Fibroblast of lung (primary cell): ENCODE data around the gene TENM3. TPM values are rescaled to one million over a fixed set of nuclear protein-coding genes. Genes with fewer than 3 reads are reported as not detected.

Experiments
- DNase-seq, 2 donors: peaks; one replicate each; pipeline versions ENCODE4 v3.0.0 to v3.0.0-alpha.2; 2010; ENCODE audit warnings: low read depth in 2 of 2
- H2AFZ ChIP-seq: 2 replicates; pipeline ENCODE4 v1.5.1; 2012; ENCODE audit warnings: low read length, control low read depth, inconsistent platforms
- H3K27ac ChIP-seq: 2 replicates; pipeline ENCODE4 v1.5.1; 2011; ENCODE audit warnings: low read length, control low read depth; ENCODE audit not compliant: insufficient read depth
- H3K27me3 ChIP-seq: 2 replicates; pipeline ENCODE4 v1.5.1; 2011; ENCODE audit warnings: mild to moderate bottlenecking, low read length; ENCODE audit not compliant: control insufficient read depth, insufficient read depth
- H3K36me3 ChIP-seq: 2 replicates; pipeline ENCODE4 v1.5.1; 2011; ENCODE audit warnings: low read length; ENCODE audit not compliant: control insufficient read depth, insufficient read depth
- H3K4me1 ChIP-seq: 2 replicates; pipeline ENCODE4 v1.5.1; 2011; ENCODE audit warnings: low read length; ENCODE audit not compliant: control insufficient read depth, insufficient read depth; ENCODE audit errors: extremely low read depth
- H3K4me2 ChIP-seq: 2 replicates; pipeline ENCODE4 v1.5.1; 2011; ENCODE audit warnings: low read length, control low read depth; ENCODE audit not compliant: insufficient read depth; ENCODE audit errors: extremely low read depth
- H3K4me3 ChIP-seq, 4 experiments: fragments of 200-600 bp in 1 of 4; sonication (generic) in 1 of 4; replicated peaks in 1 of 4; 2 replicates each; pipeline ENCODE4 v1.5.1; 2011 to 2016; ENCODE audit warnings: low read length in 4 of 4, low read depth in 3 of 4, mild to moderate bottlenecking in 3 of 4, control low read depth in 2 of 4, inconsistent platforms in 1 of 4, mixed read lengths in 1 of 4; ENCODE audit not compliant: insufficient read depth in 1 of 4; ENCODE audit errors: control extremely low read depth in 1 of 4
- H3K79me2 ChIP-seq: 2 replicates; pipeline ENCODE4 v1.5.1; 2012; ENCODE audit warnings: mild to moderate bottlenecking, low read length, inconsistent platforms; ENCODE audit not compliant: control insufficient read depth, insufficient read depth
- H3K9ac ChIP-seq: 2 replicates; pipeline ENCODE4 v1.5.1; 2011; ENCODE audit warnings: mild to moderate bottlenecking, low read length, control low read depth; ENCODE audit not compliant: insufficient read depth
- H3K9me3 ChIP-seq: 2 replicates; pipeline ENCODE4 v1.5.1; 2012; ENCODE audit warnings: low read depth, low read length; ENCODE audit not compliant: control insufficient read depth, insufficient read depth
- H4K20me1 ChIP-seq: 2 replicates; pipeline ENCODE4 v1.5.1; 2011; ENCODE audit warnings: low read length; ENCODE audit not compliant: control insufficient read depth, insufficient read depth; ENCODE audit errors: extremely low read depth
- EZH2 ChIP-seq: IDR thresholded peaks from 2 replicates; pipeline ENCODE4 v1.5.1; 2012; ENCODE audit warnings: low read length, control low read depth, mild to moderate bottlenecking; ENCODE audit errors: missing control alignments
- polyA plus RNA-seq, 2 donors: library from polyadenylated mRNA; depleted of rRNA in 1 of 2; stranded (reverse) in 1 of 2; unstranded in 1 of 2; fragments of >200 nt; gene quantifications; 2 replicates each; pipeline ENCODE4 v1.2.1, GENCODE V29; 2011 to 2012; ENCODE audit warnings: missing spikeins in 1 of 2
- total RNA-seq: library from RNA; depleted of rRNA; stranded (reverse); fragments of >200 nt; gene quantifications from 2 replicates; pipeline ENCODE4 v1.2.1, GENCODE V29; 2014
- TF ChIP-seq, protein P1 (sequence below), 2 donors: IDR thresholded peaks in 1 of 2; conservative IDR thresholded peaks in 1 of 2; 1 replicate in 1 of 2; 2 replicates in 1 of 2; pipeline ENCODE4 v1.5.1; 2011 to 2012; ENCODE audit warnings: low read length in 2 of 2, control low read depth in 1 of 2, inconsistent platforms in 1 of 2, low read depth in 1 of 2, mild to moderate bottlenecking in 1 of 2

Gene TENM3
- total and polyA plus RNA-seq, 2 donors (not counting 1 experiment from before 2014, with no cell fraction given), result 2.7 to 3.6 TPM

DNA sequence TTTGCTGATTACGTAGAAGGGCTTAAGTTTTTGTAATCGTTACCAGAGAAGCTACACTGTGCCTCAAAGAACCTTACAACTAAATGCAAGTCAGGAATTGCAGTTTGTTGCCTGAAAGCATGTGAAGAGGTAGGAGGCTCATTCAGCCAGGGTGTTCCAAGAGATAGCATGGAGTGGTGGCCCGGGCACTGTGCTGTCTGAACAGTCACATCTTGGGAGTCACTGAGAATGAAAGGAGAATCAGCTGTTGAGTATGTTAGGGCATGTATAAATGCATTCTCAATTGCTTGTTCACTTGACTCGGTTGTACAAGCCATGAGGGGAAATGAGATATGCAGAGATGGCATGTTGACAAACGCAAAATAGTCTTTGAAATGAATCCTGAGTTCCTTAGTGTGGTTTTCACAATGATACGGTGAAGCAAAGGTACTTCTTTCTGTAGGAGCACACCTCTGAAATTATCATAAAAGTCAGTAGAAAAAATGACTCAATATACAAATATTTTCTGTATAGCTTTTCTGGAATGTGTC lies 513.0 kb downstream of the TENM3 start:
- no peak overlapping the region for H2AFZ ChIP-seq
- H3K79me2 ChIP-seq, result no peaks in the 10 kb centered on the region
- H3K27me3 ChIP-seq, result no peaks in the 10 kb centered on the region
- H3K4me1 ChIP-seq, result no peaks in the 10 kb centered on the region
- TF ChIP-seq EZH2, result no peak
- TF ChIP-seq, protein P1, sequence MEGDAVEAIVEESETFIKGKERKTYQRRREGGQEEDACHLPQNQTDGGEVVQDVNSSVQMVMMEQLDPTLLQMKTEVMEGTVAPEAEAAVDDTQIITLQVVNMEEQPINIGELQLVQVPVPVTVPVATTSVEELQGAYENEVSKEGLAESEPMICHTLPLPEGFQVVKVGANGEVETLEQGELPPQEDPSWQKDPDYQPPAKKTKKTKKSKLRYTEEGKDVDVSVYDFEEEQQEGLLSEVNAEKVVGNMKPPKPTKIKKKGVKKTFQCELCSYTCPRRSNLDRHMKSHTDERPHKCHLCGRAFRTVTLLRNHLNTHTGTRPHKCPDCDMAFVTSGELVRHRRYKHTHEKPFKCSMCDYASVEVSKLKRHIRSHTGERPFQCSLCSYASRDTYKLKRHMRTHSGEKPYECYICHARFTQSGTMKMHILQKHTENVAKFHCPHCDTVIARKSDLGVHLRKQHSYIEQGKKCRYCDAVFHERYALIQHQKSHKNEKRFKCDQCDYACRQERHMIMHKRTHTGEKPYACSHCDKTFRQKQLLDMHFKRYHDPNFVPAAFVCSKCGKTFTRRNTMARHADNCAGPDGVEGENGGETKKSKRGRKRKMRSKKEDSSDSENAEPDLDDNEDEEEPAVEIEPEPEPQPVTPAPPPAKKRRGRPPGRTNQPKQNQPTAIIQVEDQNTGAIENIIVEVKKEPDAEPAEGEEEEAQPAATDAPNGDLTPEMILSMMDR (conservative IDR thresholded peaks at IDR 0.05 in 1 of 2, IDR thresholded peaks at IDR 0.05 in 1 of 2; ENCODE audit: low read depth in 1 of 2, low read length in 2 of 2), result no peak
- no peak overlapping the region for H3K9ac ChIP-seq
- H3K4me3 ChIP-seq, result no peak overlapping the region
- H3K9me3 ChIP-seq, result no peaks in the 10 kb centered on the region
- no peak overlapping the region for H3K4me2 ChIP-seq
- H4K20me1 ChIP-seq, result no peaks in the 10 kb centered on the region
- no peaks in the 10 kb centered on the region for H3K36me3 ChIP-seq
- no peak overlapping the region for H3K27ac ChIP-seq
- no peak for DNase-seq

DNA sequence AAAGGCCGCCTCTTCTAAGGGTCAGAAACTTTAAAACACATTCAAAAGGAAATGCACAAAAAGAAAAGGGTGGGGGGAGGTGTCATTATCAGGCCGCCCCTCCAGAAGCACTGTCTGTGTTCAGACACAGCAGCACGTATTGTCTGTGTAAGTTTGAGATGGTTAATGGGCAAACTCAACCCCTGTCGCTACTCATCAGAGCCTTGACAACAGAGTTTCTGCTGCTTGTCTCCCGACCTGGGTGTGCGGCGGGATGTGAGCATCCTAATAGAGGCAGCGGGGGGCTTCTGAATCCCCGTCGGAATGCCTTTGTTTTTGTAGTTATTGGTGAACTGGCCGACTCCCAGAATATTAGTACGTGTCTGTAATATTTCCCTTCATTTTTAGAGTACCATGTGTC lies 515.1 kb downstream of the TENM3 start:
- H3K4me1 ChIP-seq, result no peaks in the 10 kb centered on the region
- H3K79me2 ChIP-seq, result no peaks in the 10 kb centered on the region
- H3K27ac ChIP-seq, result no peak overlapping the region
- no peak overlapping the region for H2AFZ ChIP-seq
- H4K20me1 ChIP-seq, result no peaks in the 10 kb centered on the region
- no peak for TF ChIP-seq EZH2
- TF ChIP-seq, protein P1 (conservative IDR thresholded peaks at IDR 0.05 in 1 of 2, IDR thresholded peaks at IDR 0.05 in 1 of 2; ENCODE audit: low read depth in 1 of 2, low read length in 2 of 2), result no peak
- H3K4me3 ChIP-seq, result no peak overlapping the region
- no peak for DNase-seq
- no peaks in the 10 kb centered on the region for H3K9me3 ChIP-seq
- H3K27me3 ChIP-seq, result no peaks in the 10 kb centered on the region
- H3K4me2 ChIP-seq, result no peak overlapping the region
- H3K9ac ChIP-seq, result no peak overlapping the region
- H3K36me3 ChIP-seq, result no peaks in the 10 kb centered on the region

DNA sequence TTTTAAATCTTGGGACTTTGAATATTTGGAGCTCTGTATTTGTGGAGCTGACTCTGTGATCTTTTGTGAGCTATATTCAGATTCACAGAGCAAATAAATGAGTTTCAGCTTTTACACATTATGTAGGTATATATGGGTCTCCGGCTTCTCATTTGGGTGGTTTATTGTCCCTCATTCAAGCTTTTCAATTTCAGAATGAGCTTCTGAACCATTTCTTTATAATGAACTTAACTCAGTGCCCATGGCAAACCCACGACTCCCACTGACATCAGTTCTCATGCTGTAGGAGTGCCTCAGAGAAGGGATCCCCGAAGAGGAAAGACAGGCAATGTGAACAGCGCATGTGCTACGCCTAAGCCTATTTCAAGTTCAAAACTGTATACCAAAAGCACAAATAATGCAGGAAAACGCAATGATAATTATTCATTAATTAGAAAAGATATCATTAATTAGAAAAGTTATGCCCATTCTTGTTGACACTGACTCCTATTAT lies 517.4 kb downstream of the TENM3 start:
- H3K9me3 ChIP-seq, result no peaks in the 10 kb centered on the region

More for the DNA sequence above, 517.4 kb downstream of the TENM3 start:
- Histone ChIP-seq H2AFZ (no peak overlapping the region), H3K4me3 (no peak overlapping the region), H3K9ac (no peak overlapping the region), H4K20me1 (no peaks in the 10 kb centered on the region), H3K79me2 (no peaks in the 10 kb centered on the region), H3K27me3 (no peaks in the 10 kb centered on the region), H3K4me1 (no peaks in the 10 kb centered on the region), H3K4me2 (no peak overlapping the region), H3K27ac (no peak overlapping the region), H3K36me3 (no peaks in the 10 kb centered on the region)
- DNase-seq, result no peak
- TF ChIP-seq, protein P1 (conservative IDR thresholded peaks at IDR 0.05 in 1 of 2, IDR thresholded peaks at IDR 0.05 in 1 of 2; ENCODE audit: low read depth in 1 of 2, low read length in 2 of 2), result no peak
- no peak for TF ChIP-seq EZH2
